Measurements from ENCODE around the gene CD69.

Gene CD69

DNA sequence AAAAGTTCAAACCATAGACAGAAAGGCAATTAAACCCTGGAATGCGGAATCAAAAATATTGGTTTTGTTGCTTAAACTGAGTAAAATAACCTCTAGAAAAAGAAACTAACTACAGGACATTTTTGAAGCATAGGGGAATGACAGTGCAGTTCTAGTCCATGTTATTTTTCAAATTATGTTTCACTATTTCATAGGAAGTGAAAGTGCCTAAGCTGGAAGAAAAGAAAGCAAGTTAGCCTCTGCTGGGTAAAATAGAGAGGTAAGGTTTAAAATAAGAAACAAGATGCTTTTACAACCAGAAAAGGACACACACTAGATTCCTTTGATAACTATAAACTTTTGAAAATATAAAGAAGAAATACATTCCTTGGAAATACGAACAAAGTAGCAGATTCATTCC is 28.9 kb downstream of the CD69 start:
- TF ChIP-seq EZH2 (optimal IDR thresholded peaks at IDR 0.05; ENCODE audit: low read depth, low read length): no peak
- TF ChIP-seq, protein P1, sequence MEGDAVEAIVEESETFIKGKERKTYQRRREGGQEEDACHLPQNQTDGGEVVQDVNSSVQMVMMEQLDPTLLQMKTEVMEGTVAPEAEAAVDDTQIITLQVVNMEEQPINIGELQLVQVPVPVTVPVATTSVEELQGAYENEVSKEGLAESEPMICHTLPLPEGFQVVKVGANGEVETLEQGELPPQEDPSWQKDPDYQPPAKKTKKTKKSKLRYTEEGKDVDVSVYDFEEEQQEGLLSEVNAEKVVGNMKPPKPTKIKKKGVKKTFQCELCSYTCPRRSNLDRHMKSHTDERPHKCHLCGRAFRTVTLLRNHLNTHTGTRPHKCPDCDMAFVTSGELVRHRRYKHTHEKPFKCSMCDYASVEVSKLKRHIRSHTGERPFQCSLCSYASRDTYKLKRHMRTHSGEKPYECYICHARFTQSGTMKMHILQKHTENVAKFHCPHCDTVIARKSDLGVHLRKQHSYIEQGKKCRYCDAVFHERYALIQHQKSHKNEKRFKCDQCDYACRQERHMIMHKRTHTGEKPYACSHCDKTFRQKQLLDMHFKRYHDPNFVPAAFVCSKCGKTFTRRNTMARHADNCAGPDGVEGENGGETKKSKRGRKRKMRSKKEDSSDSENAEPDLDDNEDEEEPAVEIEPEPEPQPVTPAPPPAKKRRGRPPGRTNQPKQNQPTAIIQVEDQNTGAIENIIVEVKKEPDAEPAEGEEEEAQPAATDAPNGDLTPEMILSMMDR (IDR thresholded peaks at IDR 0.05; ENCODE audit: low read length): no peak
- no peaks in the 10 kb centered on the region for H3K9me3 ChIP-seq (replicated peaks; ENCODE audit: insufficient read depth, low read length)
- no peak overlapping the region for H3K9ac ChIP-seq (ENCODE audit: low read length)
- DNase-seq: peak; percentile 74
- H3K9me2 ChIP-seq (replicated peaks; ENCODE audit: insufficient read depth, low read length): no peaks in the 10 kb centered on the region
- H3K79me2 ChIP-seq (ENCODE audit: low read length): no peaks in the 10 kb centered on the region
- H2AFZ ChIP-seq (ENCODE audit: low read length): no peak overlapping the region
- no peaks in the 10 kb centered on the region for H4K20me1 ChIP-seq (ENCODE audit: insufficient read depth, low read length)
- peaks cover 18% of the 10 kb centered on the region for H3K4me1 ChIP-seq (ENCODE audit: low read length)
- H3K36me3 ChIP-seq (replicated peaks; ENCODE audit: insufficient read depth, low read length): no peaks in the 10 kb centered on the region
- H3F3A ChIP-seq (ENCODE audit: insufficient read depth, low read length): peaks cover 9% of the 10 kb centered on the region
- no peaks in the 10 kb centered on the region for H3K27me3 ChIP-seq (replicated peaks; ENCODE audit: insufficient read depth, low read length)
- H3K4me2 ChIP-seq (ENCODE audit: low read depth, low read length): peak overlapping the region; percentile 61
- peak overlapping the region; percentile 17; the same call in 1 of the 2 replicates for H3K27ac ChIP-seq (ENCODE audit: low read length)
- peak overlapping the region; percentile 10; the same call in 1 of the 2 replicates for H3K4me3 ChIP-seq (ENCODE audit: low read length)

DNA sequence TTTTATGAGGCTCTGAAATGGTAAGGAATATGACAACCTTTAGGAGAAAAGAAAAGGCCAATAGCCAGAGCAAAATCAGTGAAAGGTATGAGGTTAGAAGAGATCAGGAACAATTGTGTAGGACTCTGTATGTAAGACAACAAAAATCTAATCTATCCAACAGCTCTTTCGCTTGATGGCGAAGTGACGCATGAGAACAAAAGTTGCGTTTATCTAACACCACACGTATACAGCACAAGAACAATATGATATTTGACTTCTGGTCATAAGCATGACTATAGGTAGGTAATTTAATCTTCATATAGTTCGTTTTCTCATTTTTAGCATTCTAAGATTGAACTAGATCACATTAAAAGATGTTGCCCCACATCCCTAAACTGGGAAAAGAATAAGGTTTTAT is 29.3 kb downstream of the CD69 start:
- no peak for TF ChIP-seq EZH2 (optimal IDR thresholded peaks at IDR 0.05; ENCODE audit: low read depth, low read length)
- TF ChIP-seq, protein P1 (IDR thresholded peaks at IDR 0.05; ENCODE audit: low read length): no peak
- TF ChIP-seq EZH2phosphoT487 (IDR thresholded peaks at IDR 0.05; ENCODE audit: low read length): no peak
- peak overlapping the region; percentile 17; the same call in 1 of the 2 replicates for H3K27ac ChIP-seq (ENCODE audit: low read length)
- no peak overlapping the region for H3K9ac ChIP-seq (ENCODE audit: low read length)

DNA sequence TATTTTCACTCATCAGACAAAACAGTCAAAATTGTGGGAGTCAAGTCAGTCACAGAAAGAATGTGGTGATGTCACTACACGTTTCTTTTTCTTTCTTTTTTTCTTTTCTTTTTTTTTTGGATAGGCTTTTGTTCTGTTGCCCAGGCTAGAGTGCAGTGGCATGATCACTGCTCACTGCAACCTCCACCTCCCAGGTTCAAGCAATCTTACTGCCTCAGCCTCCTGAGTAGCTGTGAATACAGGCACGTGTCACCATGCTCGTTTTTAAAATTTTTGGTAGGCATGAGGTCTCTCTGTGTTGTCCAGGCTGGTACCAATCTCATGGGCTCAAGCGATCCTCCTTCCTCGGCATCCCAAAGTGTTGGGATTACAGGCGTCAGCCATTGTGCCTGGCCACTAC is 30.1 kb downstream of the CD69 start:
- Histone ChIP-seq H3K79me2 (ENCODE audit: low read length) (no peaks in the 10 kb centered on the region), H3K36me3 (replicated peaks; ENCODE audit: insufficient read depth, low read length) (no peaks in the 10 kb centered on the region), H4K20me1 (ENCODE audit: insufficient read depth, low read length) (no peaks in the 10 kb centered on the region), H3K9ac (ENCODE audit: low read length) (no peak overlapping the region), H3K4me3 (ENCODE audit: low read length) (no peak overlapping the region), H3K4me1 (ENCODE audit: low read length) (peaks cover 18% of the 10 kb centered on the region), H3K9me3 (replicated peaks; ENCODE audit: insufficient read depth, low read length) (no peaks in the 10 kb centered on the region), H3K27ac (ENCODE audit: low read length) (no peak overlapping the region), H2AFZ (ENCODE audit: low read length) (no peak overlapping the region), H3F3A (ENCODE audit: insufficient read depth, low read length) (peaks cover 9% of the 10 kb centered on the region), H3K9me2 (replicated peaks; ENCODE audit: insufficient read depth, low read length) (no peaks in the 10 kb centered on the region), H3K27me3 (replicated peaks; ENCODE audit: insufficient read depth, low read length) (no peaks in the 10 kb centered on the region), H3K4me2 (ENCODE audit: low read depth, low read length) (no peak overlapping the region)
- TF ChIP-seq, protein P1 (IDR thresholded peaks at IDR 0.05; ENCODE audit: low read length): no peak
- TF ChIP-seq EZH2 (optimal IDR thresholded peaks at IDR 0.05; ENCODE audit: low read depth, low read length): no peak
- no peak for TF ChIP-seq EZH2phosphoT487 (IDR thresholded peaks at IDR 0.05; ENCODE audit: low read length)
- no peak for DNase-seq

More for the DNA sequence above, 29.3 kb downstream of the CD69 start:
- peaks cover 18% of the 10 kb centered on the region for H3K4me1 ChIP-seq (ENCODE audit: low read length)
- H3K79me2 ChIP-seq (ENCODE audit: low read length): no peaks in the 10 kb centered on the region
- no peaks in the 10 kb centered on the region for H4K20me1 ChIP-seq (ENCODE audit: insufficient read depth, low read length)
- H2AFZ ChIP-seq (ENCODE audit: low read length): no peak overlapping the region
- no peaks in the 10 kb centered on the region for H3K9me3 ChIP-seq (replicated peaks; ENCODE audit: insufficient read depth, low read length)
- no peak for DNase-seq
- H3K27me3 ChIP-seq (replicated peaks; ENCODE audit: insufficient read depth, low read length): no peaks in the 10 kb centered on the region
- no peaks in the 10 kb centered on the region for H3K9me2 ChIP-seq (replicated peaks; ENCODE audit: insufficient read depth, low read length)
- no peaks in the 10 kb centered on the region for H3K36me3 ChIP-seq (replicated peaks; ENCODE audit: insufficient read depth, low read length)
- peak overlapping the region; percentile 61; the same call in 1 of the 2 replicates for H3K4me2 ChIP-seq (ENCODE audit: low read depth, low read length)
- peaks cover 9% of the 10 kb centered on the region for H3F3A ChIP-seq (ENCODE audit: insufficient read depth, low read length)
- peak overlapping the region; percentile 10; the same call in 1 of the 2 replicates for H3K4me3 ChIP-seq (ENCODE audit: low read length)

All from MM.1S (cell line).